HG03196 (cell line): Measurements from ENCODE around the gene PLPP1.

Source experiments
- ATAC-seq: cut with Tn5 transposase; IDR thresholded peaks from one replicate; pipeline ENCODE4 v1.9.1; 2021; ENCODE audit not compliant: unreplicated experiment

The PLPP1 gene

GRCh38 chr5:55413644-55414043, 121.1 kb downstream of the PLPP1 start:
- no peak for ATAC-seq

GRCh38 chr5:55411876-55412275, 122.9 kb downstream of the PLPP1 start:
- no peak for ATAC-seq

- no peak for ATAC-seq
Measured at GRCh38 chr5:55410845-55411244, 123.9 kb downstream of the PLPP1 start.

GRCh38 chr5:55409775-55410174, 125.0 kb downstream of the PLPP1 start:
- no peak for ATAC-seq

GRCh38 chr5:55407984-55408383, 126.8 kb downstream of the PLPP1 start:
- ATAC-seq: no peak

- no peak for ATAC-seq
Measured at GRCh38 chr5:55407059-55407684, 127.6 kb downstream of the PLPP1 start.

- no peak for ATAC-seq
Measured at GRCh38 chr5:55406292-55406691, 128.5 kb downstream of the PLPP1 start.

GRCh38 chr5:55402199-55402598, 132.6 kb downstream of the PLPP1 start:
- ATAC-seq: no peak

GRCh38 chr5:55393501-55394175, 141.1 kb downstream of the PLPP1 start:
- no peak for ATAC-seq

GRCh38 chr5:55392669-55393068, 142.1 kb downstream of the PLPP1 start:
- ATAC-seq: no peak

GRCh38 chr5:55391707-55392106, 143.1 kb downstream of the PLPP1 start:
- no peak for ATAC-seq

GRCh38 chr5:55387865-55388264, 146.9 kb downstream of the PLPP1 start:
- ATAC-seq: no peak

GRCh38 chr5:55386356-55386755, 148.4 kb downstream of the PLPP1 start:
- ATAC-seq: no peak

- no peak for ATAC-seq
Measured at GRCh38 chr5:55385846-55386245, 148.9 kb downstream of the PLPP1 start.

GRCh38 chr5:55385227-55385626, 149.5 kb downstream of the PLPP1 start:
- no peak for ATAC-seq

GRCh38 chr5:55384072-55384471, 150.7 kb downstream of the PLPP1 start:
- no peak for ATAC-seq

- ATAC-seq: no peak
Measured at GRCh38 chr5:55383254-55383653, 151.5 kb downstream of the PLPP1 start.

GRCh38 chr5:55377810-55378209, 157.0 kb downstream of the PLPP1 start:
- no peak for ATAC-seq
